Measurements from ENCODE around the gene ANO10.

ANO10 gene

DNA sequence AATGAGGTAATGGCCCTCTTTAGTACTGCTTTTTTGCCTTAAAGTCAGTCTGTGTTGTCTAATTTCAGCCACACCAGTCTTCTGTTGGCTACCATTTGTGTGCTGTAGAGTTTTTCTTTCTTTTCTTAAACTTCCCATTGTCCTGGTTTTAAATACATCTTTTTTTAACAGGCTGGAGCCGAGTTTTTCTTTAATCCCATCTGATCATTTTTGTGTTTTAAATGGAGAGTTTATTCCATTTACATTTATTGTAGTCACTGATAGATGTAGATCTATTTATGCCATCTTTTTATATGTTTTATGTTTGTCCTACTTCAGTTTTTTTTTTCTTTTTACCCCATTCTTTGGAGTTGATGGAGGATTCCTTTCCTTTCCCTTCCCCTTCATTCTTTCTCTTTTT lies 286.0 kb downstream of the ANO10 start:
- no peak for TF ChIP-seq TAF1 (IDR thresholded peaks at IDR 0.05; ENCODE audit: low read depth)
- TF ChIP-seq EGR1 (IDR thresholded peaks at IDR 0.05), result no peak
- TF ChIP-seq ZBTB7A (IDR thresholded peaks at IDR 0.05; ENCODE audit: low read depth), result no peak
- TF ChIP-seq, protein P1, sequence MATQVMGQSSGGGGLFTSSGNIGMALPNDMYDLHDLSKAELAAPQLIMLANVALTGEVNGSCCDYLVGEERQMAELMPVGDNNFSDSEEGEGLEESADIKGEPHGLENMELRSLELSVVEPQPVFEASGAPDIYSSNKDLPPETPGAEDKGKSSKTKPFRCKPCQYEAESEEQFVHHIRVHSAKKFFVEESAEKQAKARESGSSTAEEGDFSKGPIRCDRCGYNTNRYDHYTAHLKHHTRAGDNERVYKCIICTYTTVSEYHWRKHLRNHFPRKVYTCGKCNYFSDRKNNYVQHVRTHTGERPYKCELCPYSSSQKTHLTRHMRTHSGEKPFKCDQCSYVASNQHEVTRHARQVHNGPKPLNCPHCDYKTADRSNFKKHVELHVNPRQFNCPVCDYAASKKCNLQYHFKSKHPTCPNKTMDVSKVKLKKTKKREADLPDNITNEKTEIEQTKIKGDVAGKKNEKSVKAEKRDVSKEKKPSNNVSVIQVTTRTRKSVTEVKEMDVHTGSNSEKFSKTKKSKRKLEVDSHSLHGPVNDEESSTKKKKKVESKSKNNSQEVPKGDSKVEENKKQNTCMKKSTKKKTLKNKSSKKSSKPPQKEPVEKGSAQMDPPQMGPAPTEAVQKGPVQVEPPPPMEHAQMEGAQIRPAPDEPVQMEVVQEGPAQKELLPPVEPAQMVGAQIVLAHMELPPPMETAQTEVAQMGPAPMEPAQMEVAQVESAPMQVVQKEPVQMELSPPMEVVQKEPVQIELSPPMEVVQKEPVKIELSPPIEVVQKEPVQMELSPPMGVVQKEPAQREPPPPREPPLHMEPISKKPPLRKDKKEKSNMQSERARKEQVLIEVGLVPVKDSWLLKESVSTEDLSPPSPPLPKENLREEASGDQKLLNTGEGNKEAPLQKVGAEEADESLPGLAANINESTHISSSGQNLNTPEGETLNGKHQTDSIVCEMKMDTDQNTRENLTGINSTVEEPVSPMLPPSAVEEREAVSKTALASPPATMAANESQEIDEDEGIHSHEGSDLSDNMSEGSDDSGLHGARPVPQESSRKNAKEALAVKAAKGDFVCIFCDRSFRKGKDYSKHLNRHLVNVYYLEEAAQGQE (IDR thresholded peaks at IDR 0.05; ENCODE audit: low read depth), result no peak
- TF ChIP-seq TEAD4 (IDR thresholded peaks at IDR 0.05), result no peak
- no peak for TF ChIP-seq FOXM1 (IDR thresholded peaks at IDR 0.05; ENCODE audit: borderline replicate concordance, low read depth)
- TF ChIP-seq RAD21 (IDR thresholded peaks at IDR 0.05; ENCODE audit: low read depth), result no peak
- TF ChIP-seq USF1 (IDR thresholded peaks at IDR 0.05), result no peak
- TF ChIP-seq, protein P2, sequence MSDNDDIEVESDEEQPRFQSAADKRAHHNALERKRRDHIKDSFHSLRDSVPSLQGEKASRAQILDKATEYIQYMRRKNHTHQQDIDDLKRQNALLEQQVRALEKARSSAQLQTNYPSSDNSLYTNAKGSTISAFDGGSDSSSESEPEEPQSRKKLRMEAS (IDR thresholded peaks at IDR 0.05), result no peak
- TF ChIP-seq YY1 (IDR thresholded peaks at IDR 0.05; ENCODE audit: low read depth), result no peak
- TF ChIP-seq CREB1 (IDR thresholded peaks at IDR 0.05; ENCODE audit: low read depth), result no peak
- no peak for TF ChIP-seq EP300 (IDR thresholded peaks at IDR 0.05; ENCODE audit: borderline replicate concordance)
- TF ChIP-seq NFIC (IDR thresholded peaks at IDR 0.05), result no peak
- TF ChIP-seq CEBPB (IDR thresholded peaks at IDR 0.05), result no peak
- no peak for TF ChIP-seq TCF12 (IDR thresholded peaks at IDR 0.05; ENCODE audit: low read depth)

DNA sequence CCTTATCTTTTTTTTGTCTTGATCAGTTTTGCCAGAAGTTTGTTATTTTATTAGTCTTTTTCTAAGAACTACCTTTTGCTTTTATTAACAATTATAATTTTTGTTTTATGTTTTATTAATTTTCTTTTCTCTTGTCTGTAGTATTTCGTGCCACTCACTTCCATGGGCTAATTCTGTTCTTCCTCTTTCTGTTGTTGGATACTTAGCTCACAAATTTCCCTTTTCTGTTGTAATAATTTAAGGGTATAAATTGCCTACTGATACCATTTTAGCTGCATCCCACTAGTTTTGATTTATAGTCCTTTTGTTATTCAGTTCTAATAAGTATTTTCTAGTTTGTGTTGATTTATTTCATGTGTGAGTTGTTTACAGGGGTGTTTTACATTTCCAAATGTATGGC lies 286.8 kb downstream of the ANO10 start:
- TF ChIP-seq USF1 (IDR thresholded peaks at IDR 0.05) (no peak), CREB1 (IDR thresholded peaks at IDR 0.05; ENCODE audit: low read depth) (no peak), CEBPB (IDR thresholded peaks at IDR 0.05) (no peak), TEAD4 (IDR thresholded peaks at IDR 0.05) (no peak), EP300 (IDR thresholded peaks at IDR 0.05; ENCODE audit: borderline replicate concordance) (no peak), TCF12 (IDR thresholded peaks at IDR 0.05; ENCODE audit: low read depth) (no peak), TAF1 (IDR thresholded peaks at IDR 0.05; ENCODE audit: low read depth) (no peak), FOXM1 (IDR thresholded peaks at IDR 0.05; ENCODE audit: borderline replicate concordance, low read depth) (no peak)
- TF ChIP-seq, protein P1 (IDR thresholded peaks at IDR 0.05; ENCODE audit: low read depth), result no peak

GRCh38 chr3:43331381-43331780 lies 290.4 kb downstream of the ANO10 start:
- no peak for TF ChIP-seq CREB1 (IDR thresholded peaks at IDR 0.05; ENCODE audit: low read depth)
- TF ChIP-seq ZBTB7A (IDR thresholded peaks at IDR 0.05; ENCODE audit: low read depth), result no peak
- TF ChIP-seq EP300 (IDR thresholded peaks at IDR 0.05; ENCODE audit: borderline replicate concordance), result no peak
- no peak for TF ChIP-seq TEAD4 (IDR thresholded peaks at IDR 0.05)
- TF ChIP-seq FOXM1 (IDR thresholded peaks at IDR 0.05; ENCODE audit: borderline replicate concordance, low read depth), result no peak
- no peak for TF ChIP-seq YY1 (IDR thresholded peaks at IDR 0.05; ENCODE audit: low read depth)
- no peak for TF ChIP-seq TCF12 (IDR thresholded peaks at IDR 0.05; ENCODE audit: low read depth)
- TF ChIP-seq, protein P1 (IDR thresholded peaks at IDR 0.05; ENCODE audit: low read depth), result no peak
- TF ChIP-seq, protein P2 (IDR thresholded peaks at IDR 0.05), result no peak

- TF ChIP-seq NFIC (IDR thresholded peaks at IDR 0.05) (no peak), EP300 (IDR thresholded peaks at IDR 0.05; ENCODE audit: borderline replicate concordance) (no peak), TEAD4 (IDR thresholded peaks at IDR 0.05) (no peak), CEBPB (IDR thresholded peaks at IDR 0.05) (no peak), CREB1 (IDR thresholded peaks at IDR 0.05; ENCODE audit: low read depth) (no peak), TCF12 (IDR thresholded peaks at IDR 0.05; ENCODE audit: low read depth) (no peak), FOXM1 (IDR thresholded peaks at IDR 0.05; ENCODE audit: borderline replicate concordance, low read depth) (no peak), TAF1 (IDR thresholded peaks at IDR 0.05; ENCODE audit: low read depth) (no peak)
- TF ChIP-seq, protein P2 (IDR thresholded peaks at IDR 0.05), result no peak
Measured at GRCh38 chr3:43330981-43331380, 290.8 kb downstream of the ANO10 start.
